A204.1 (cell line): ENCODE data around the gene TTC39A.

Experiments
- FAIRE-seq: peaks from 2 replicates; lab custom pipeline; 2012; peaks lifted over from hg19 to GRCh38; lab: Jason Lieb, UNC

The TTC39A gene

GRCh38 chr1:51330331-51331201, at the start of gene TTC39A:
TSS of gene TTC39A (minus strand) at chr1:51330562. CDS start at chr1:51330477, 85 bp downstream.
- FAIRE-seq, result no peak

- no peak for FAIRE-seq
Measured at GRCh38 chr1:51378871-51379270, 48.5 kb upstream of the TTC39A start.

- FAIRE-seq, result no peak
Measured at GRCh38 chr1:51373898-51374297, 43.5 kb upstream of the TTC39A start.

- FAIRE-seq, result no peak
Measured at GRCh38 chr1:51372561-51372960, 42.2 kb upstream of the TTC39A start.

- FAIRE-seq, result no peak
Measured at GRCh38 chr1:51369171-51369570, 38.8 kb upstream of the TTC39A start.

GRCh38 chr1:51365774-51366173, 35.4 kb upstream of the TTC39A start:
- FAIRE-seq, result no peak

- FAIRE-seq, result no peak
Measured at GRCh38 chr1:51359879-51360278, 29.5 kb upstream of the TTC39A start.

- no peak for FAIRE-seq
Measured at GRCh38 chr1:51355382-51355781, 25.0 kb upstream of the TTC39A start.

GRCh38 chr1:51354416-51354815, 24.1 kb upstream of the TTC39A start:
- FAIRE-seq, result no peak

- no peak for FAIRE-seq
Measured at GRCh38 chr1:51351907-51352306, 21.5 kb upstream of the TTC39A start.

- no peak for FAIRE-seq
Measured at GRCh38 chr1:51349862-51350261, 19.5 kb upstream of the TTC39A start.

- FAIRE-seq, result no peak
Measured at GRCh38 chr1:51348147-51348527, 17.8 kb upstream of the TTC39A start.

GRCh38 chr1:51347398-51348146, 17.2 kb upstream of the TTC39A start:
- no peak for FAIRE-seq

GRCh38 chr1:51346086-51346942, 16.0 kb upstream of the TTC39A start:
- no peak for FAIRE-seq

GRCh38 chr1:51345300-51345687, 14.9 kb upstream of the TTC39A start:
- FAIRE-seq, result no peak

GRCh38 chr1:51344602-51345299, 14.4 kb upstream of the TTC39A start:
- no peak for FAIRE-seq

- FAIRE-seq, result no peak
Measured at GRCh38 chr1:51344276-51344601, 13.9 kb upstream of the TTC39A start.

GRCh38 chr1:51343624-51344023, 13.3 kb upstream of the TTC39A start:
- FAIRE-seq, result no peak

GRCh38 chr1:51342591-51343206, 12.3 kb upstream of the TTC39A start:
- no peak for FAIRE-seq

- FAIRE-seq, result no peak
Measured at GRCh38 chr1:51341876-51342496, 11.6 kb upstream of the TTC39A start.

GRCh38 chr1:51340380-51340779, 10.0 kb upstream of the TTC39A start:
- no peak for FAIRE-seq
